HG02588 (cell line): Measurements from ENCODE around the gene NFE2L2.
A peak's percentile ranks its signal among the peaks of the same experiment; 100 is the strongest.
"Not testable (repeated sequence)": the region's sequence is repeated elsewhere in the genome, so short reads cannot be mapped to it uniquely, and the experiment has no call there.

ENCODE experiments used
- ATAC-seq: cut with Tn5 transposase; IDR thresholded peaks from one replicate; pipeline ENCODE4 v1.9.1; 2021; ENCODE audit warnings: mild to moderate bottlenecking, moderate library complexity; ENCODE audit not compliant: unreplicated experiment

NFE2L2 gene

DNA sequence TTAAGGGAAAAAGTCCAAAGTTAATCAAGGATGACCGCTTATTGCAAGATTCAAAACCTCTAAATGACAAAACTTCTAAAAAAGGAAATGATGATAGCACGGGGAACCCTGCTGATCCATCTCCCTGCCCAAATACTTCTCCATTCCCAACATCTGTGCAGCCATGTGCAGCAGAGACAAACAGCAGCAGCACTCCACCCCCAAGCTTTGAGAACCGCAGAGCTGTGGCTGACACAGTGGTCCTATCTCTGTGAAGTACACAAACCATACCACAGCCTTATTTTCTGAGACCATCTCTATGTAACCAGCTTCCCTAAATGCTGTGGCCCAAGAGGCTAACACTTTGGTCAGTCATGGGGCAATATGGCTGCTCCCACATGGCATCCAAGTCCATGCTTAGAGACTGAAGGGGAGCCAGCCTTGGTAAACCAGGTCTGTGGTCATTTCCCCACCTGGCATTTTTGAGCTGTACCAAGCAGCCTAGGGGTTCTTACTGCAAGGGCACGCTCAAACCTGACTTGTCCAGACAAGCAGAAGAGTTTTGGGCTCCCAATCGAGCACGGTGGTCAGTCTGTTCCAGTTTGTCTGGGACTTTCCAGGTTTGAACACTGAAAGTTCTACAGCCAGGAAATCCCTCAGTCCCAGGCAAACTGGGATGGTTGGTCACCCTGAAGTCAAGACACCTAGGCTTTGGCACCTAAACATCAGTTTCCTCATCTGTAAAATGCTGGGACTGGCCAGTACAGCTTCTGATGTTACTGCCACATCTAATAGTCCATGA, 17.1 kb upstream of the NFE2L2 start:
- peak; percentile 64 for ATAC-seq

DNA sequence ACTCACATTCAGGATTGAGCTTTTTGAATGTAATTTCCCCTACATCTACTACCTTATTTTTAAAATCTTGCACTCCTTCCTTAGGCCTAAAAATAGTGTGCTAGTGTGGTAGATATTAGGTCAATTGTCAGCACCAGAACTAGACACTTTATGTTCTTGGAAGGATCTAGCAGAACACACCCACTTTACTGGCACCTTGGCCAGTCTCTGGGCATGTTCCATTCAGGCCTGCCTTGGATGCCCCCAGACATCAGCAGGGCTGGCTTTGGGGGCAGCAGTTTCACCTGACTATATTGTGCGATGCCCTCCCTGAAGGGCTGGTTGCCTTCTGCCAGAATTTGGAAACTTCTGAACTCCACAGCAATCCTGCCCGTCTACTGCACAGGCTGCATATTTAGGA, 15.3 kb upstream of the NFE2L2 start:
- ATAC-seq, result no peak

GRCh38 chr2:177275743-177276055, 11.2 kb upstream of the NFE2L2 start:
- no peak for ATAC-seq

GRCh38 chr2:177275040-177275742, 10.7 kb upstream of the NFE2L2 start:
- ATAC-seq, result no peak

GRCh38 chr2:177273408-177273807, 8.9 kb upstream of the NFE2L2 start:
- no peak for ATAC-seq

DNA sequence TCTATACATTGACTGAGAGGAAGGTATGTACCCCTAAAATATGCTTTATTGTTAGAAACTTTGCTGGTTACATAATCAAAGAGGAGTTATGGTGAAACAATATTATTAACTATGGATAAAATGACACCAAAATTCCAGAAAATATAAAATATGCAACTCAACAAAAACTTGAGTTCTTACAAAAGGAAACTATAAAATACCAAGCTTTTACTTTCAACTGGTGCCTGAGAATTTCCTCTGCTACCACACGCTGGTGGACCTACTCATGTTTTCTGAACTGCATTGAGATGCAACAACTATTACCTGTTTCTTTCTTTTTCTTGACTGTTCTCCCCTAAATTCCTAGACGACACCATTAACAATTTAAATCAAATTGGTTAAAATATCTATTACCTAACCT, 8.2 kb upstream of the NFE2L2 start:
- ATAC-seq, result no peak

- ATAC-seq, result no peak
Observed at GRCh38 chr2:177271981-177272666, 7.6 kb upstream of the NFE2L2 start.

- ATAC-seq, result no peak
Observed at GRCh38 chr2:177270531-177270930, 6.0 kb upstream of the NFE2L2 start.

DNA sequence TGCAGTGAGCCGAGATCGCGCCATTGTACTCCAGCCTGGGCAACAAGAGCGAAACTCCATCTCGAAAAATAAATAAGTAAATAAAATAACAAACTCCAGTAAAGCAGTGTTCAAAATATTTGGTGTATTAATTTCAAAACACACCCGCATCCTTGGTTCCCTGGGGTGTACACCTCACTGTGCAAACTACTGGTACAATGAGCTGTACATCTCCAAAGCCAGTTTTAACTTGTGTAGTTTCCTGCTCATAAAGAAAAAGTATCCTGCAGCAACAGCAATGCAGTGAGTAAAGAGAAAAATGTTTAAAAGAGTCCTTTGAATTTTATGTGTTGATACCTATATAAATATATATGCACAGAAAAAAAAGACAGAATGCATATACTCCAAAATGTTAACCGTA, 4.4 kb upstream of the NFE2L2 start:
- ATAC-seq, result no peak

- no peak for ATAC-seq
Observed at GRCh38 chr2:177268187-177268871, 3.8 kb upstream of the NFE2L2 start.

DNA sequence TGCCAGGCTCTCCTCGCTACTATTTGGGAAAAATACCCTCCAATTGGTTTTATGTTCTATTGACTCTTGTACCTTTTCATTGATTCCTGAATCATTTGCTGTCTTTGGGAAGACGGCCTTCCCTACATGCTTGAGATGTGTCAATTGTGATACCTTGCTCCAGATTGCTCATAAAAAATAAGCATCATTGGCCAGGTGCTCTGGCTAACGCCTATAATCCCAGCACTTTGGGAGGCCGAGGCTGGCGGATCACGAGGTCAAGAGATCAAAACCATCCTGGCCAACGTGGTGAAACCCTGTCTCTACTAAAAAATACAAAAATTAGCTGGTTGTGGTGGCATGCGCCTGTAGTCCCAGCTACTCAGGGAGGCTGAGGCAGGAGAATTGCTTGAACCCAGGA, 2.4 kb upstream of the NFE2L2 start:
- ATAC-seq, result not testable (repeated sequence)

- no peak for ATAC-seq
Observed at GRCh38 chr2:177265824-177266817, 1.6 kb upstream of the NFE2L2 start.

GRCh38 chr2:177264209-177264692, 276 bp downstream of the NFE2L2 start:
- peak; percentile 19 for ATAC-seq

- ATAC-seq, result peak; percentile 47
Observed at GRCh38 chr2:177263451-177264208, 897 bp downstream of the NFE2L2 start.

DNA sequence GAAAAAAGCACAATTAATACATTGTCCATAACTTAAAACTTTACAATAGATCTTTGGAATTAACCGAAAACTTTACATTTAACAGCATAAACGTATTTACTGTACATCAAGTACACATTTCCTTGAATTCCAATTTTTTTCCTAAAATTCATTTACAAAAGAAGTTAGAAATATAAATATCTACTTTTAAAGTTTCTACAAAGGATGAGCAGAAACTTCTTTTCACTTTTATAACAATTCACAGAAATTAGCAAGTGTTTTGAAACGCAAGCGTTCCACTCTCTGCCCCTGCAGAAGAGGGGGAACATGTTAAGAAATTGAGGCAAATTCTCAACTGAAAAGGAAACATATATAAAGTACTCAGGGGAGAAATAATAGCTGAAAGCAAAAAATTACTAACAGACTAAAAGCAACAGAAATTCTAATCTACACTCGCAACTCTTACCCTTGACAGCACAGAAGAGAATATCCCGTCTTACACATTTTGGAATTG, 1.5 kb downstream of the NFE2L2 start:
- ATAC-seq, result no peak

- ATAC-seq, result no peak
Observed at GRCh38 chr2:177262092-177262491, 2.4 kb downstream of the NFE2L2 start.

- ATAC-seq, result no peak
Observed at GRCh38 chr2:177261116-177262060, 3.1 kb downstream of the NFE2L2 start.

GRCh38 chr2:177260379-177260778, 4.1 kb downstream of the NFE2L2 start:
- no peak for ATAC-seq
